ENCODE results near the gene PLEKHM3. TPM values are rescaled to one million over a fixed set of nuclear protein-coding genes. Genes with fewer than 3 reads are reported as not detected.

PLEKHM3 gene
- total RNA-seq, 1 donor, result 13.8 TPM

DNA sequence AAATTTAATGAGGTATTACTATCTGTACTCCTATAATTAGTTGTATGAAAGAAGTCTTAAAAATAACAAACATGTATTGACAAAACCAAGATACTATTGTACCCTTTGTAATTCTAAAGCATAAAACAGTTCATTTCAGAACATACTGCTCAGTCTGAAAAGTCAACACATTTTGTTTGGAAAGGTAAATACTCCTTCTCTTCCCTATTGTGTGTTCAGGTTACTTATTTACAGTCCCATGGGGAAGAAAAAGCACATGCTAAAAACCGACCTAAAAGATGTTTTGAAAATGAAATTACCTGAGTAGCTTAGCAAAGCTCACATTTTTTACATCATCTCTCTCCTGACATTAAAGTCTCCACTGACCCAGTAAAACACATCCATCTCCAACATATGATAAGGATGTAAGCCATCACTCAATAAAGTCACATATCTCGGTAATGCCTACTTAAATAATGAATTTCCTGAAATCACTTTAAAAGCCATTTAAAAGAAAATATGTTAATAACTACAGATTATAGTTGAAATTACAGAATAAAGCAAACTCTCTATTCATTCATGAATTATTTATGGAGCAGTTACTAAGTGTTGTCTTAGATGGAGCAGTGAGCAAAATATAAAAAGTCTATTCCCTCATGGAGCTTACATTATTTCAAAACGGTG, 180.0 kb downstream of the PLEKHM3 start:
- H3K4me3 ChIP-seq (ENCODE audit: low read depth, low read length), result no peak overlapping the region
- TF ChIP-seq, protein P1, sequence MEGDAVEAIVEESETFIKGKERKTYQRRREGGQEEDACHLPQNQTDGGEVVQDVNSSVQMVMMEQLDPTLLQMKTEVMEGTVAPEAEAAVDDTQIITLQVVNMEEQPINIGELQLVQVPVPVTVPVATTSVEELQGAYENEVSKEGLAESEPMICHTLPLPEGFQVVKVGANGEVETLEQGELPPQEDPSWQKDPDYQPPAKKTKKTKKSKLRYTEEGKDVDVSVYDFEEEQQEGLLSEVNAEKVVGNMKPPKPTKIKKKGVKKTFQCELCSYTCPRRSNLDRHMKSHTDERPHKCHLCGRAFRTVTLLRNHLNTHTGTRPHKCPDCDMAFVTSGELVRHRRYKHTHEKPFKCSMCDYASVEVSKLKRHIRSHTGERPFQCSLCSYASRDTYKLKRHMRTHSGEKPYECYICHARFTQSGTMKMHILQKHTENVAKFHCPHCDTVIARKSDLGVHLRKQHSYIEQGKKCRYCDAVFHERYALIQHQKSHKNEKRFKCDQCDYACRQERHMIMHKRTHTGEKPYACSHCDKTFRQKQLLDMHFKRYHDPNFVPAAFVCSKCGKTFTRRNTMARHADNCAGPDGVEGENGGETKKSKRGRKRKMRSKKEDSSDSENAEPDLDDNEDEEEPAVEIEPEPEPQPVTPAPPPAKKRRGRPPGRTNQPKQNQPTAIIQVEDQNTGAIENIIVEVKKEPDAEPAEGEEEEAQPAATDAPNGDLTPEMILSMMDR (IDR thresholded peaks at IDR 0.05; ENCODE audit: insufficient read depth, low read depth, low read length), result no peak
- DNase-seq (ENCODE audit: low read depth), result no peak

DNA sequence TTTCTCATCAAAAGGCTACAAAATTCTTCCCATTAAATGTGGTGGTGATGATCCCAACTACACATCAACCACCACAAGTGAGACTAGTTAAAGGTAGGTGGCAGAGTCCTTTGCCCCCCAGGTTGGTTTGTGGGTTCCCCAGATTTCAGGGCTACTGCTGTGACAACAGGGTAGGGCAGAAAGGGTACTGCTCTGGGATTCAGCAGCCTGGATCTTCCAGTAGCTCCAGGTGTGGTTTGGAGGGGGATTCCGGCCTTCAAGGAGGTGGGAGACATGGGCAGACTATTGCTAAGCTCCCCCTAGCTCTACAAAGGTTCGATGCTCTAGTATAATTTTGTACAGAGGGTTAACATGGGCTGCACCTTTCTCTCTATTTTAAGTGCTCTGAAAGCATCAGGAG, 180.7 kb downstream of the PLEKHM3 start:
- no peak overlapping the region for H3K4me3 ChIP-seq (ENCODE audit: low read depth, low read length)
- TF ChIP-seq, protein P1 (IDR thresholded peaks at IDR 0.05; ENCODE audit: insufficient read depth, low read depth, low read length), result no peak
- no peak for DNase-seq (ENCODE audit: low read depth)

DNA sequence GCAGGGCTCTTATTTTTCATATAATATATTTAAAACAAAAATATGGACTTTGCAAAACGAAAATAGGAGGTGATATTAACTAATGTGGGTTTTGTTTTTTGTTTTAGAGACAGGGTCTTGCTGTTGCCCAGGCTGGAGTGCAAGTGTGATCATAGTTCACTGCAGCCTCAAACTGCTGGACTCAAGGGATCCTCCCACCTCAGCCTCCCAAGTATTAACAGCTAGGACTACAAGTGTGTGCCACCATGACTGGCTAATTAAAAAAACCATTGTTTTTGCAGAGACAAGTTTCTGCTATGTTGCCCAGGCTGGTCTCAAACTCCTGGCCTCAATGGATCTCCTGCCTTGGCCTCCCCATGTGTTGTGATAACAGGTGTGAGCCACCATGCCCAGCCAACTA, 185.2 kb downstream of the PLEKHM3 start:
- TF ChIP-seq, protein P1 (IDR thresholded peaks at IDR 0.05; ENCODE audit: insufficient read depth, low read depth, low read length), result no peak
- no peak for DNase-seq (ENCODE audit: low read depth)
- H3K4me3 ChIP-seq (ENCODE audit: low read depth, low read length), result no peak overlapping the region

DNA sequence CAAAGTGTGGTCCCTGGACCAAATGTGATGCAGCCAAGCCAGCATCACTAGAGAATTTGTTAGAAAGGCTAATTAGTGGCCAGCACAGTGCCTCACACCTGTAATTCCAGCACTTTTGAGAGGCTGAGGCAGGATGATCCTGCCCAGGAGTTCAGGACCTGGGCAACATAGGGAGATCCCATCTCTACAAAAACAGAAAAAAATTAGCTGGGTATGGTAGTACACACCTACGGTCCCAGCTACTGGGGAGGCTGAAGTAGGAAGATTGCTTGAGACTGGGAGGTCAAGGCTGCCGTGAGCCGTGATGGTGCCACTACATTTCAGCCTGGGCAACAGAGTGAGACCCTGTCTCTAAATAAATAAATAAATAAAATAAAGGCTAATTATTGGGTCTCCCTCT, 185.8 kb downstream of the PLEKHM3 start:
- TF ChIP-seq, protein P1 (IDR thresholded peaks at IDR 0.05; ENCODE audit: insufficient read depth, low read depth, low read length), result no peak
- H3K4me3 ChIP-seq (ENCODE audit: low read depth, low read length), result no peak overlapping the region
- no peak for DNase-seq (ENCODE audit: low read depth)

DNA sequence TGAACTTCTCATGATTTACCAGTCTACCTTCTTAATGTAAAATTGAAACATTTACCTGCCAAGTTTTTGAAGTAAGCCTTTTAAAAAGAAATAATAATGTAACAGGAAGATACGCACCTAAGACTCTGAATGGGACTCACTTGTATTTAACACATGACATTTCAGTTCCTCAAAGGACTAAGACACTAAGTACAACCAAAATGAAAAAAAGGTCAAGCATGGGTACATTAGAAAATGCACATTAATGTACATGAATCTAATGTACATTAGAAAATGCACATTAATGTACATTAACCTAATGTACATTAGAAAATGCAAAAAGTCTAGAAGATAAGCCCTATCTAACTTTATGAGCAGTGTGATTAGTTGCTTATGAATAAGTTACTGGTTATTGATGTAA, 186.3 kb downstream of the PLEKHM3 start:
- TF ChIP-seq, protein P1 (IDR thresholded peaks at IDR 0.05; ENCODE audit: insufficient read depth, low read depth, low read length), result no peak
- no peak overlapping the region for H3K4me3 ChIP-seq (ENCODE audit: low read depth, low read length)
- DNase-seq (ENCODE audit: low read depth), result no peak

DNA sequence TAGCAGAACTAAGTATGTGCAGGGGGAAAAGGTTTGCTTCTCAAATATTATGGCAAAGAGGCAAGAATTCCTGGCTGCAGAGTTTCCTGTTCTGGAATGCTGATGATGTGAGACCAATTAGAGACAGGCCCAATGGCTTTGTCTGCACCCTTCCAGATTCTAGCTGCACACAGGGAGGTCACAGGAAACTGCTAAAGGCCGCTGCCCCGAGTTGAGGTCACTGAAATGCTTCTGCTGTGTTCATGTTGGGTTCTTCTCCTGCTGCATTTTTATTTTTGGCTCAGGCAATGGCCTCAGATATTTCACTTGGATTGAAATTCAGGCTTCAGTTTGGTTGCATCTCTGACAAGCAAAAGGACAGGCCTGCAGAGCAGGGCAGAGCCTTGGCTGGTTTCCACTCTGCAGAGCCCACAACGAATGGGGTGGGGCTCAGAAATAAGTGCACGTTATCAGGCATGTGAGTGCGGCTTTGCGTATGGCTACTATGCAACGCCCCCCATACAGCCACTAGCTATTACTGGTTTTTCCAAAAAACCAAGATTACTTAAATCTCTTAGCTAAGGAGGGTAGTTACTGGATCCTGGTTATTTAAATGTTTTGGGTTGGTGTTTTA, 188.7 kb downstream of the PLEKHM3 start:
- DNase-seq (ENCODE audit: low read depth), result no peak
- TF ChIP-seq, protein P1 (IDR thresholded peaks at IDR 0.05; ENCODE audit: insufficient read depth, low read depth, low read length), result no peak

More for the DNA sequence above, 188.7 kb downstream of the PLEKHM3 start:
- no peak overlapping the region for H3K4me3 ChIP-seq (ENCODE audit: low read depth, low read length)
